ENCODE measurements around the gene CTTNBP2. TPM values are rescaled to one million over a fixed set of nuclear protein-coding genes. Genes with fewer than 3 reads are reported as not detected.

Gene CTTNBP2
- polyA plus RNA-seq, 3 donors: 28.7 to 33.5 (median 32.1) TPM

GRCh38 chr7:117692338-117692737 lies 180.9 kb downstream of the CTTNBP2 start:
- no peak for DNase-seq (ENCODE audit: low read depth in 3 of 3, low spot score in 2 of 3)

GRCh38 chr7:117690147-117690546 lies 183.1 kb downstream of the CTTNBP2 start:
- no peak for DNase-seq (ENCODE audit: low read depth in 3 of 3, low spot score in 2 of 3)

- DNase-seq (ENCODE audit: low read depth in 3 of 3, low spot score in 2 of 3): no peak
Measured at GRCh38 chr7:117689406-117689805, 183.8 kb downstream of the CTTNBP2 start.

GRCh38 chr7:117688126-117688525 lies 185.1 kb downstream of the CTTNBP2 start:
- no peak for DNase-seq (ENCODE audit: low read depth in 3 of 3, low spot score in 2 of 3)

GRCh38 chr7:117686311-117686935 lies 186.8 kb downstream of the CTTNBP2 start:
- DNase-seq (ENCODE audit: low read depth in 3 of 3, low spot score in 2 of 3): no peak

- DNase-seq (ENCODE audit: low read depth in 3 of 3, low spot score in 2 of 3): no peak
Measured at GRCh38 chr7:117685795-117686194, 187.4 kb downstream of the CTTNBP2 start.

GRCh38 chr7:117683430-117684175 lies 189.6 kb downstream of the CTTNBP2 start:
- no peak for DNase-seq (ENCODE audit: low read depth in 3 of 3, low spot score in 2 of 3)

- no peak for DNase-seq (ENCODE audit: low read depth in 3 of 3, low spot score in 2 of 3)
Measured at GRCh38 chr7:117682681-117683385, 190.4 kb downstream of the CTTNBP2 start.

GRCh38 chr7:117679120-117679519 lies 194.1 kb downstream of the CTTNBP2 start:
- no peak for DNase-seq (ENCODE audit: low read depth in 3 of 3, low spot score in 2 of 3)

- DNase-seq (ENCODE audit: low read depth in 3 of 3, low spot score in 2 of 3): no peak
Measured at GRCh38 chr7:117675497-117676435, 197.5 kb downstream of the CTTNBP2 start.

GRCh38 chr7:117674617-117675016 lies 198.6 kb downstream of the CTTNBP2 start:
- no peak for DNase-seq (ENCODE audit: low read depth in 3 of 3, low spot score in 2 of 3)

GRCh38 chr7:117673839-117674238 lies 199.4 kb downstream of the CTTNBP2 start:
- peak in 1 of 3 donors; percentile 23 for DNase-seq (ENCODE audit: low read depth in 3 of 3, low spot score in 2 of 3)

GRCh38 chr7:117673367-117673766 lies 199.9 kb downstream of the CTTNBP2 start:
- peak in 1 of 3 donors; percentile 6 for DNase-seq (ENCODE audit: low read depth in 3 of 3, low spot score in 2 of 3)

GRCh38 chr7:117672453-117672852 lies 200.8 kb downstream of the CTTNBP2 start:
- no peak for DNase-seq (ENCODE audit: low read depth in 3 of 3, low spot score in 2 of 3)

GRCh38 chr7:117669818-117670217 lies 203.4 kb downstream of the CTTNBP2 start:
- no peak for DNase-seq (ENCODE audit: low read depth in 3 of 3, low spot score in 2 of 3)

- DNase-seq (ENCODE audit: low read depth in 3 of 3, low spot score in 2 of 3): no peak
Measured at GRCh38 chr7:117667456-117667855, 205.8 kb downstream of the CTTNBP2 start.

GRCh38 chr7:117666689-117667088 lies 206.6 kb downstream of the CTTNBP2 start:
- no peak for DNase-seq (ENCODE audit: low read depth in 3 of 3, low spot score in 2 of 3)

- DNase-seq (ENCODE audit: low read depth in 3 of 3, low spot score in 2 of 3): no peak
Measured at GRCh38 chr7:117666031-117666430, 207.2 kb downstream of the CTTNBP2 start.

GRCh38 chr7:117665368-117665767 lies 207.9 kb downstream of the CTTNBP2 start:
- DNase-seq (ENCODE audit: low read depth in 3 of 3, low spot score in 2 of 3): no peak

- no peak for DNase-seq (ENCODE audit: low read depth in 3 of 3, low spot score in 2 of 3)
Measured at GRCh38 chr7:117664047-117664446, 209.2 kb downstream of the CTTNBP2 start.

GRCh38 chr7:117661328-117661727 lies 211.9 kb downstream of the CTTNBP2 start:
- no peak for DNase-seq (ENCODE audit: low read depth in 3 of 3, low spot score in 2 of 3)
